HEK293 (cell line): ENCODE data around the gene PI16.

ENCODE experiments used
- CTCF ChIA-PET: fragments of 350-600 bp; formaldehyde crosslinking; extraction: SDS; loops from one replicate; lab custom pipeline; 2021; ENCODE audit warnings: antibody characterized with exemption; lab: Yijun Ruan, JAX
- POLR2A ChIA-PET: fragments of 300-600 bp; formaldehyde crosslinking; extraction: SDS; loops from one replicate; lab custom pipeline; 2020; ENCODE audit warnings: antibody characterized with exemption, inconsistent platforms; lab: Yijun Ruan, JAX
- H3K27ac ChIP-seq: fragments of 200-500 bp; sonication (Bioruptor generic); 2 replicates; pipeline ENCODE4 v1.5.1; 2014; ENCODE audit warnings: low read depth, low read length, control low read depth, inconsistent platforms; ENCODE audit errors: extremely low read depth
- H3K36me3 ChIP-seq, 2 experiments: fragments of 200-500 bp in 1 of 2; sonication (Bioruptor generic) in 1 of 2; 1 replicate in 1 of 2; 2 replicates in 1 of 2; pipeline ENCODE4 v1.5.1; 2014 to 2017; ENCODE audit warnings: inconsistent platforms in 2 of 2, low read length in 2 of 2; ENCODE audit not compliant: control insufficient read depth in 2 of 2, insufficient read depth in 1 of 2
- H3K4me1 ChIP-seq: fragments of 200-500 bp; sonication (Bioruptor generic); 2 replicates; pipeline ENCODE4 v1.5.1; 2014; ENCODE audit warnings: mild to moderate bottlenecking, low read length, inconsistent platforms; ENCODE audit not compliant: control insufficient read depth, insufficient read depth
- H3K4me3 ChIP-seq: 2 replicates; pipeline ENCODE4 v1.5.1; 2011; ENCODE audit warnings: low read depth, mild to moderate bottlenecking, control low read depth, low read length, moderate library complexity
- H3K9me3 ChIP-seq: fragments of 200-500 bp; sonication (Bioruptor generic); 2 replicates; pipeline ENCODE4 v1.5.1; 2014; ENCODE audit warnings: low read depth, low read length, inconsistent platforms; ENCODE audit not compliant: control insufficient read depth, insufficient read depth
- CTCF ChIP-seq: fragments of 450-650 bp; formaldehyde crosslinking; IDR thresholded peaks from 2 replicates; pipeline ENCODE4 v1.5.1; 2016; ENCODE audit warnings: missing biosample characterization, missing genetic modification characterization
- GLIS2 ChIP-seq: fragments of 450-650 bp; formaldehyde crosslinking; IDR thresholded peaks from 2 replicates; pipeline ENCODE4 v1.5.1; 2016; ENCODE audit warnings: missing biosample characterization, missing genetic modification characterization
- IKZF3 ChIP-seq: fragments of 450-650 bp; IDR thresholded peaks from 2 replicates; pipeline ENCODE4 v1.5.0; 2018; ENCODE audit warnings: missing biosample characterization, mild to moderate bottlenecking, missing genetic modification characterization, moderate library complexity
- KLF9 ChIP-seq: fragments of 450-650 bp; formaldehyde crosslinking; IDR thresholded peaks from 2 replicates; pipeline ENCODE4 v1.5.1; 2016; ENCODE audit warnings: missing biosample characterization, missing genetic modification characterization, low read depth
- MEIS1 ChIP-seq: sonication (generic); formaldehyde crosslinking; IDR thresholded peaks from 2 replicates; pipeline ENCODE4 v1.8.1; 2022; ENCODE audit warnings: missing genetic modification reagents, mild to moderate bottlenecking, borderline replicate concordance
- TSHZ1 ChIP-seq: fragments of 450-650 bp; formaldehyde crosslinking; IDR thresholded peaks from 2 replicates; pipeline ENCODE4 v1.5.1; 2016; ENCODE audit warnings: missing biosample characterization, missing genetic modification characterization, borderline replicate concordance
- WT1 ChIP-seq: fragments of 450-650 bp; formaldehyde crosslinking; IDR thresholded peaks from 2 replicates; pipeline ENCODE4 v1.5.1; 2016; ENCODE audit warnings: missing biosample characterization, missing genetic modification characterization
- ZNF174 ChIP-seq: fragments of 450-650 bp; formaldehyde crosslinking; IDR thresholded peaks from 2 replicates; pipeline ENCODE4 v1.5.0; 2017; ENCODE audit warnings: missing biosample characterization, mild to moderate bottlenecking, missing genetic modification characterization
- ZNF24 ChIP-seq: fragments of 450-650 bp; formaldehyde crosslinking; IDR thresholded peaks from 2 replicates; pipeline ENCODE4 v1.5.1; 2016; ENCODE audit warnings: missing biosample characterization, missing genetic modification characterization
- ZNF302 ChIP-seq: fragments of 450-650 bp; formaldehyde crosslinking; IDR thresholded peaks from 2 replicates; pipeline ENCODE4 v1.5.1; 2016; ENCODE audit warnings: missing biosample characterization, missing genetic modification characterization, low read depth
- ZNF366 ChIP-seq: fragments of 450-650 bp; formaldehyde crosslinking; conservative IDR thresholded peaks from 2 replicates; pipeline ENCODE4 v1.5.1; 2016; ENCODE audit warnings: missing biosample characterization, missing genetic modification characterization
- ZNF561 ChIP-seq: fragments of 450-650 bp; IDR thresholded peaks from 2 replicates; pipeline ENCODE4 v1.5.1; 2018; ENCODE audit warnings: missing biosample characterization, missing genetic modification characterization, borderline replicate concordance
- ZNF580 ChIP-seq: fragments of 450-650 bp; formaldehyde crosslinking; IDR thresholded peaks from 2 replicates; pipeline ENCODE4 v1.5.1; 2016; ENCODE audit warnings: missing biosample characterization, missing genetic modification characterization
- ZNF600 ChIP-seq: fragments of 450-650 bp; formaldehyde crosslinking; IDR thresholded peaks from 2 replicates; pipeline ENCODE4 v1.5.1; 2016; ENCODE audit warnings: missing biosample characterization, missing genetic modification characterization
- ZNF626 ChIP-seq: fragments of 450-650 bp; sonication (Bioruptor Pico); formaldehyde crosslinking; IDR thresholded peaks from 2 replicates; pipeline ENCODE4 v1.5.1; 2018; ENCODE audit warnings: missing biosample characterization, missing genetic modification characterization, inconsistent platforms
- ZNF664 ChIP-seq: fragments of 450-650 bp; formaldehyde crosslinking; IDR thresholded peaks from 2 replicates; pipeline ENCODE4 v1.5.1; 2016; ENCODE audit warnings: missing biosample characterization, missing genetic modification characterization
- ZNF692 ChIP-seq: fragments of 450-650 bp; formaldehyde crosslinking; IDR thresholded peaks from 2 replicates; pipeline ENCODE4 v1.5.1; 2016; ENCODE audit warnings: missing biosample characterization, missing genetic modification characterization
- ZNF701 ChIP-seq: fragments of 450-650 bp; formaldehyde crosslinking; IDR thresholded peaks from 2 replicates; pipeline ENCODE4 v1.5.1; 2016; ENCODE audit warnings: missing biosample characterization, missing genetic modification characterization

Gene PI16

GRCh38 chr6:36906539-36907325 lies 47.8 kb upstream of the PI16 start:
- no peak overlapping the region for H3K27ac ChIP-seq
- CTCF ChIA-PET = interaction anchor here (0.5 to 2.5 kb wide), 8 partner anchors 21 to 303 kb away, joined by 3 to 11 read pairs (median 4); partner anchors contain the start of gene C6orf89
- H3K36me3 ChIP-seq = peaks cover 28 to 58% of the 10 kb centered on the region in 2 experiments
- H3K4me1 ChIP-seq = no peaks in the 10 kb centered on the region
- no peak overlapping the region for H3K4me3 ChIP-seq
- TF ChIP-seq CTCF (tag by site-specific recombination) (no peak), ZNF561 (no peak), IKZF3 (tag by site-specific recombination) (no peak), MEIS1 (CRISPR knock-in tag) (no peak), ZNF626 (tag by site-specific recombination) (no peak), TSHZ1 (tag by site-specific recombination) (no peak), ZNF302 (tag by site-specific recombination) (no peak), ZNF664 (tag by site-specific recombination) (peak; percentile 23; the same call in 1 of the 2 replicates), ZNF24 (tag by site-specific recombination) (no peak), ZNF692 (tag by site-specific recombination) (no peak), ZNF600 (tag by site-specific recombination) (no peak), WT1 (tag by site-specific recombination) (no peak), ZNF174 (tag by site-specific recombination) (no peak), ZNF366 (tag by site-specific recombination) (peak; percentile 53; the same call in 1 of the 2 replicates), GLIS2 (tag by site-specific recombination) (no peak), ZNF580 (tag by site-specific recombination) (no peak), KLF9 (tag by site-specific recombination) (no peak), ZNF701 (tag by site-specific recombination) (no peak)
- POLR2A ChIA-PET = no interaction called here
- H3K9me3 ChIP-seq = no peaks in the 10 kb centered on the region
